Measurements from ENCODE around the gene RANBP17. TPM values are rescaled to one million over a fixed set of nuclear protein-coding genes. Genes with fewer than 3 reads are reported as not detected.
A peak's percentile ranks its signal among the peaks of the same experiment; 100 is the strongest.

Gene RANBP17
- total RNA-seq, 1 experiment from 2014 or later = 3.7 TPM

DNA sequence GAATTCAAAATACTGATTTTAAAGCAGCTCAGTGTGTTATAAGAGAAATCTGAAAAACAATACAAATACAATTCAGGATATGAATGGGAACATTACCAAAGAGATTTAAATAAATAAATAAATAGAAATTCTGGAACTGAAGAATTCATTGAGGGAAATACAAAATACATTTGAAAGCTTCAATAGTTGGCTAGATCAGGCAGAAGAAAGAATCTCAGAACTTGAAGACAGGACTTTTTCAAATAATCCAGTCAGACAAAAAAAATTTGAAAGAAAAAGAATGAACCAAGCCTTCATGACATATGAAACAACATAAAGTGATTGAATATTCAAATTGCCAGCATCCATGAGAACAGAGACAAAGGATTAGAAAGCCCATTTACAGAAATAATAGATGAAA is 387.6 kb downstream of the RANBP17 start:
- no peak for DNase-seq (ENCODE audit: low spot score)

- no peak for DNase-seq (ENCODE audit: low spot score)
Observed at GRCh38 chr5:171250738-171251137, 388.9 kb downstream of the RANBP17 start.

DNA sequence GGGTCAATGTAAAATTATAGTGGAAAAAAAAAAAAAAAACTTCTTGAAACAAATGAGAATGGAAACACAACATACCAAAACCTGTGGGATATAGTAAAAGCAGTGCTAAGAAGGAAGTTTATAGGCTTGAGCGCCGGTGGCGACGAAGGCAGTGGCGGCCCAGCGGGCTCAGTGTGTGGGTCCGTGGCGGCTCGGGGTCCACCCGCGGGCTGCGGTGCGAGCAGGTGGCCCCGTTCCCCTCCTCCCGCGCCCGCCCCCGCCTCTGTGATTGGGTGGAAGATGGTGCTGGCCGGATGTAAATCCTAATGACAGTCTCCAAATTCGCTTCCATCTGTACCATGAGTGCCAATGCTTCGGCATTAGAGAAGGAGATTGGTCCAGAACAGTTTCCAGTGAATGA is 389.7 kb downstream of the RANBP17 start:
- no peak for DNase-seq (ENCODE audit: low spot score)

DNA sequence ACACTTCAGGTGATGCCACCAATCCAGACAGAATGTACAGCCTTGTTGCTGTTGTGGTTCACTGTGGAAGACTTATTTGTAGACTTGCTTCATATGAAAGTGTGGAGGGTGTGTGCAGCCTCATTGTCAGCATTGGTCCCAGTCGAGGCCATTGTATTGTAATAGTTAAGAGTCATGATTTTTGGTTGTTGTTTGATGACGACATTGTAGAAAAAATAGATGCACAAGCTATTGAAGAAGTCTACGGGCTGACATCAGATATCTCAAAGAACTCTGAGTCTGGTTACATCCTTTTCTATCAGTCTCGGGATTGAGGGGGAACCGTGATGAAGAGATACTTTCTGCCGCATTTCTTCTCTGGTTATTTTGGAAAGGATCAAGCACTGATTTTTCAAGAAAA is 390.9 kb downstream of the RANBP17 start:
- no peak for DNase-seq (ENCODE audit: low spot score)

DNA sequence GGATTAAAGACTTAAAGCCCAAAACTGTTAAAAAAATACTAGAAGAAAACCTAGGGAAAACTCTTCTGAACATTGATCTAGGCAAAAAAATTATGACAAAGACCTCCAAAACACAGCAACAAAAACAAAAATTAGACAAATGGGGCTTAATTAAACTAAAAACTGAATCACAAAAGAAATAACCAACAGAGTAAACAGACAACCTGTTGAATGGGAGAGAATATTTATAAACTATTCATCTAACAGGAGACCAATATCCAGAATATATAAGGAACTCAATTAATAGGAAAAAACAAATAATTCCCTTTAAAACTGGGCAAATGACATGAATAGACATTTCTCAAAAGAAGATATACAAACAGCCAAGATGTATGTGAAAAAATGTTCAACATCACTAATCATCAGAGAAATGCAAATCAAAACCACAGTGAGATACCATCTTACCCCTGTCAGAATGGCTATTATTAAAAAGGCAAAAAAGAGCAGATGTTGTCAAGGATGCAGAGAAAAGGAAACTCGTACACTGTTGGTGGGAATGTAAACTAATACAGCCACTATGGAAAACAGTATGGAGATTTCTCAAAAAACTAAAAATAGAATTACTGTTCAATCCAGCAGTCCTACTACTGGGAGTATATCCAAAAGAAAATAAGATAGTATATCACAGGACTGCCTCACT is 397.1 kb downstream of the RANBP17 start:
- no peak for DNase-seq (ENCODE audit: low spot score)

- no peak for DNase-seq (ENCODE audit: low spot score)
Observed at GRCh38 chr5:171261361-171261760, 399.5 kb downstream of the RANBP17 start.

- DNase-seq (ENCODE audit: low spot score) = no peak
Observed at GRCh38 chr5:171261904-171262303, 400.1 kb downstream of the RANBP17 start.

DNA sequence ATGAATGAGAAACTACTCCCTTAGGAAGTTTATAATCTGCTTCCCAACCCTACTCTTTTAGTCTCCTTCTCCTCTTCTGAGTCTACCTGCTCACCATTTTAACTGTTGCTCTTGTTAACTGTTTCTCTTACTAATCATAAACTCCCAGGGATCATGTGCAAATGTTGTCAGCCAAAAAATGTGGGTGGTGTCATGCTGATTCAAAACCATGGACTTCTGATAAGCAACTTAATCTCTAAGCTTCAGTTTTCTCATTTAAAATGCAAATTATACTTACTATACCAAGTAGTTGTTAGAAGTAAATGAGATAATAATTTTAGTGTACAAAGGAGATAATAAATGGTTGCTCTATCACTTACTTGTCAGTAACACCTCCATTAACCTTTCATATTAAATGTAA is 401.4 kb downstream of the RANBP17 start:
- DNase-seq (ENCODE audit: low spot score) = no peak

GRCh38 chr5:171264843-171265242 is 403.0 kb downstream of the RANBP17 start:
- no peak for DNase-seq (ENCODE audit: low spot score)

- DNase-seq (ENCODE audit: low spot score) = no peak
Observed at GRCh38 chr5:171268700-171269620, 407.1 kb downstream of the RANBP17 start.

- DNase-seq (ENCODE audit: low spot score) = no peak
Observed at GRCh38 chr5:171269717-171270116, 407.9 kb downstream of the RANBP17 start.

- DNase-seq (ENCODE audit: low spot score) = no peak
Observed at GRCh38 chr5:171270136-171270535, 408.3 kb downstream of the RANBP17 start.

GRCh38 chr5:171271798-171272197 is 410.0 kb downstream of the RANBP17 start:
- no peak for DNase-seq (ENCODE audit: low spot score)

- peak; percentile 60 for DNase-seq (ENCODE audit: low spot score)
Observed at GRCh38 chr5:171272996-171273970, 411.5 kb downstream of the RANBP17 start.

- DNase-seq (ENCODE audit: low spot score) = no peak
Observed at GRCh38 chr5:171275841-171276544, 414.2 kb downstream of the RANBP17 start.

- no peak for DNase-seq (ENCODE audit: low spot score)
Observed at GRCh38 chr5:171283753-171284152, 421.9 kb downstream of the RANBP17 start.

GRCh38 chr5:171285465-171285864 is 423.6 kb downstream of the RANBP17 start:
- no peak for DNase-seq (ENCODE audit: low spot score)

GRCh38 chr5:171288066-171288465 is 426.2 kb downstream of the RANBP17 start:
- DNase-seq (ENCODE audit: low spot score) = no peak

- no peak for DNase-seq (ENCODE audit: low spot score)
Observed at GRCh38 chr5:171291371-171291770, 429.6 kb downstream of the RANBP17 start.

DNA sequence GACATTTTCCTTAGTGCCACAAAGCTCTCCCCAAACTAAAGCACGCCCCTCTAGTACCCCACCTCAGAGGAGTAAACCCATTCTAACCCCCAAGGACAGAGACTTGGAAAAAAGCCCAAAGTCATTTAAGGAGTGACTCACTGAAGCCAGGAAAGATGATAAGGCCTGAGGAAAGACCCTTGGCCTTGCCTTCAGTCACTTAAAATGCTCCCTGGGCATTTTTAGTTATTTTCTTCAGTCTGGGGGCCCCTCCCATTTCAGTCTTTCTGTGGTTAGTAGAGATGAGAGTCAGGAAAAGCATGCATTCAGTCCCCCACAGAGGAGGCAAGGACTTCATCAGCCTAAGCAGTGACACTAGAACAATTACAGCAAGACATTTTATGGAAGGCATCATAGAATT is 433.5 kb downstream of the RANBP17 start:
- no peak for DNase-seq (ENCODE audit: low spot score)

- DNase-seq (ENCODE audit: low spot score) = peak; percentile 26
Observed at GRCh38 chr5:171295801-171296200, 434.0 kb downstream of the RANBP17 start.
